HG02938 (cell line): ENCODE data around the gene RNASE12.

Experiments
- ATAC-seq: cut with Tn5 transposase; IDR thresholded peaks from one replicate; pipeline ENCODE4 v1.9.1; 2021; ENCODE audit warnings: mild to moderate bottlenecking, moderate library complexity; ENCODE audit not compliant: unreplicated experiment

RNASE12 gene

DNA sequence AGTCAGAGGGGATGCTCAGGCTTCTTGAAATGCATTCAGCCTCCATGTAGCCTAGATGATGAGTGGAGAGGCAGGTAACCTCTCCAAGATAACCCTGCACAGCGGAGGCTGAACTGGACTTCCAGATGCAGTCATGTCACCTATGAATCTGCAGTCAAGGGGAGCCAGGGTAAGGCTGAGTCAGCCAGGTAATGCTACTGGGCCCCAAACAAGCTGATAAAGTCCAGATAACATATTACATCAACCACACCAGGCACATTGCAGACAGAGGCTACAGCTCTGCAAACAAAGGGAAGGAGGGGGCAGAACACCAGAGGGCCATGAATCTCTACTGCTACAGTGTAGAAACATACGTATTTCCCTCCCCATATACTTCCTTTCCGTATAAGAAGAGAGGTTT, 44.3 kb downstream of the RNASE12 start:
- ATAC-seq, result no peak
